ENCODE measurements around the gene WASF2.

DNA sequence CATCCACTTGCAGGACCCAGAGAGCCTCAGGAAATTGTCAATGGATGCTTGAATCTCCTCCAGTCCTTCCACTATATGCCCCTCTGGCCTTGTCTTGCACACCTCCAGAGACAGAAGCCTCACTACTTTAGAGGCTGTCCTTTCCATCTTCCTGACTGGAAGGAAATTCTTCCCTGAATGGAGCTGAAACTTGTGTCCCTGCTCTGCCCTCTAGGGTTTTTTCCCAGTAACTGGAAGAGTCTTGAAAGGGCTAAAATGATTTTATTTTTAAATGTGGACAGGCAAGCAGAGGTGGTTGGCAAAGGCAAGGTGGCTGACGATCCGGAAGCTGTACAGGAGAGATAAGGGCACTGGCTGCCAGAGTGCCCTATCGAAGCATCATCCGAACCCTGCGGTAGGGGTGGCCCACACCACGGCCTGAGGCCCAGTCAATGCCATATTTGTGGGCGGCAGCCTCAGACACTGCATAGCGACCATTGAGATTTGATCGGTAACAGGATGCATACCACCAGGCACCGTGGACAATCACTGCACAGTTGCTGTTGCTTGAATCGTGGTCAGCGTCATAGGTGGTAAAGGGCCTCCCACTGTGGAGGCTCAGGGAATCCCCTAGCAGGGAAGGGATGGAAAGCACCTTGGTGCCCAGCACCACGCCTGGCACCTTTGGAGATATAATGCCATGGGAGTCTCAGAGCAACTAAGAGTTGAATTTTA is 120.9 kb downstream of the WASF2 start:
- TF ChIP-seq, protein P1, sequence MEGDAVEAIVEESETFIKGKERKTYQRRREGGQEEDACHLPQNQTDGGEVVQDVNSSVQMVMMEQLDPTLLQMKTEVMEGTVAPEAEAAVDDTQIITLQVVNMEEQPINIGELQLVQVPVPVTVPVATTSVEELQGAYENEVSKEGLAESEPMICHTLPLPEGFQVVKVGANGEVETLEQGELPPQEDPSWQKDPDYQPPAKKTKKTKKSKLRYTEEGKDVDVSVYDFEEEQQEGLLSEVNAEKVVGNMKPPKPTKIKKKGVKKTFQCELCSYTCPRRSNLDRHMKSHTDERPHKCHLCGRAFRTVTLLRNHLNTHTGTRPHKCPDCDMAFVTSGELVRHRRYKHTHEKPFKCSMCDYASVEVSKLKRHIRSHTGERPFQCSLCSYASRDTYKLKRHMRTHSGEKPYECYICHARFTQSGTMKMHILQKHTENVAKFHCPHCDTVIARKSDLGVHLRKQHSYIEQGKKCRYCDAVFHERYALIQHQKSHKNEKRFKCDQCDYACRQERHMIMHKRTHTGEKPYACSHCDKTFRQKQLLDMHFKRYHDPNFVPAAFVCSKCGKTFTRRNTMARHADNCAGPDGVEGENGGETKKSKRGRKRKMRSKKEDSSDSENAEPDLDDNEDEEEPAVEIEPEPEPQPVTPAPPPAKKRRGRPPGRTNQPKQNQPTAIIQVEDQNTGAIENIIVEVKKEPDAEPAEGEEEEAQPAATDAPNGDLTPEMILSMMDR (IDR thresholded peaks at IDR 0.05; ENCODE audit: low read depth, low read length), result no peak
- TF ChIP-seq POLR2A (IDR thresholded peaks at IDR 0.05; ENCODE audit: extremely low read depth, insufficient read length) (no peak), MYC (IDR thresholded peaks at IDR 0.05; ENCODE audit: low read depth, low read length) (no peak)
- TF ChIP-seq, protein P2, sequence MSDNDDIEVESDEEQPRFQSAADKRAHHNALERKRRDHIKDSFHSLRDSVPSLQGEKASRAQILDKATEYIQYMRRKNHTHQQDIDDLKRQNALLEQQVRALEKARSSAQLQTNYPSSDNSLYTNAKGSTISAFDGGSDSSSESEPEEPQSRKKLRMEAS (IDR thresholded peaks at IDR 0.05; ENCODE audit: low read depth, low read length), result no peak
